Cardiac muscle cell (in vitro differentiated cells and primary cell): ENCODE measurements around the gene LGR5. TPM values are rescaled to one million over a fixed set of nuclear protein-coding genes. Genes with fewer than 3 reads are reported as not detected.
A peak's percentile ranks its signal among the peaks of the same experiment; 100 is the strongest.

ENCODE experiments used
- DNase-seq, 2 donors: peaks; one replicate each; pipeline versions ENCODE4 v3.0.0 to v3.0.0-alpha.2; 2010 to 2017; ENCODE audit warnings: low read depth in 1 of 2, low spot score in 1 of 2
- H3K27ac ChIP-seq: fragments of 200-600 bp; sonication (generic); 2 replicates; pipeline ENCODE4 v1.5.1; 2016
- H3K27me3 ChIP-seq: fragments of 200-600 bp; sonication (generic); 2 replicates; pipeline ENCODE4 v1.6.0; 2016; ENCODE audit warnings: control low read depth
- H3K36me3 ChIP-seq: fragments of 200-600 bp; sonication (generic); 2 replicates; pipeline ENCODE4 v1.5.1; 2016; ENCODE audit warnings: control low read depth
- H3K4me1 ChIP-seq: fragments of 200-600 bp; sonication (generic); 2 replicates; pipeline ENCODE4 v1.8.1; 2017; ENCODE audit warnings: low read depth, mild to moderate bottlenecking, mixed run types
- H3K4me3 ChIP-seq: fragments of 200-600 bp; sonication (generic); 2 replicates; pipeline ENCODE4 v1.5.1; 2016; ENCODE audit warnings: mild to moderate bottlenecking
- H3K9me3 ChIP-seq: fragments of 200-600 bp; sonication (generic); 2 replicates; pipeline ENCODE4 v1.5.1; 2017; ENCODE audit warnings: low read depth, mild to moderate bottlenecking, control low read depth
- polyA plus RNA-seq: library from polyadenylated mRNA; unstranded; fragments of >200 nt; fragmentation: Nextera tagmentation; extraction: Ambion mirVana; gene quantifications from 2 replicates; pipeline ENCODE4 v1.2.1, GENCODE V29; 2016
- total RNA-seq: library from RNA; depleted of rRNA; stranded (reverse); fragments of >200 nt; gene quantifications from 2 replicates; pipeline ENCODE4 v1.2.3, GENCODE V29; 2016
- TF ChIP-seq, protein P1 (sequence below): IDR thresholded peaks from 2 replicates; pipeline ENCODE4 v1.5.1; 2012; ENCODE audit warnings: low read depth, mild to moderate bottlenecking, low read length

LGR5 gene
- total and polyA plus RNA-seq, 2 experiments from 2014 or later = 0.12 to 0.34 TPM

GRCh38 chr12:71621938-71622337 lies 182.3 kb downstream of the LGR5 start:
- Histone ChIP-seq H3K4me1 (no peaks in the 10 kb centered on the region), H3K4me3 (no peak overlapping the region), H3K36me3 (peaks cover 89% of the 10 kb centered on the region), H3K27me3 (no peaks in the 10 kb centered on the region), H3K9me3 (no peaks in the 10 kb centered on the region), H3K27ac (no peak overlapping the region)
- TF ChIP-seq, protein P1, sequence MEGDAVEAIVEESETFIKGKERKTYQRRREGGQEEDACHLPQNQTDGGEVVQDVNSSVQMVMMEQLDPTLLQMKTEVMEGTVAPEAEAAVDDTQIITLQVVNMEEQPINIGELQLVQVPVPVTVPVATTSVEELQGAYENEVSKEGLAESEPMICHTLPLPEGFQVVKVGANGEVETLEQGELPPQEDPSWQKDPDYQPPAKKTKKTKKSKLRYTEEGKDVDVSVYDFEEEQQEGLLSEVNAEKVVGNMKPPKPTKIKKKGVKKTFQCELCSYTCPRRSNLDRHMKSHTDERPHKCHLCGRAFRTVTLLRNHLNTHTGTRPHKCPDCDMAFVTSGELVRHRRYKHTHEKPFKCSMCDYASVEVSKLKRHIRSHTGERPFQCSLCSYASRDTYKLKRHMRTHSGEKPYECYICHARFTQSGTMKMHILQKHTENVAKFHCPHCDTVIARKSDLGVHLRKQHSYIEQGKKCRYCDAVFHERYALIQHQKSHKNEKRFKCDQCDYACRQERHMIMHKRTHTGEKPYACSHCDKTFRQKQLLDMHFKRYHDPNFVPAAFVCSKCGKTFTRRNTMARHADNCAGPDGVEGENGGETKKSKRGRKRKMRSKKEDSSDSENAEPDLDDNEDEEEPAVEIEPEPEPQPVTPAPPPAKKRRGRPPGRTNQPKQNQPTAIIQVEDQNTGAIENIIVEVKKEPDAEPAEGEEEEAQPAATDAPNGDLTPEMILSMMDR = no peak
- DNase-seq = no peak

GRCh38 chr12:71625476-71625875 lies 185.9 kb downstream of the LGR5 start:
- H3K27ac ChIP-seq = no peak overlapping the region
- TF ChIP-seq, protein P1 = no peak
- H3K36me3 ChIP-seq = peaks cover 89% of the 10 kb centered on the region
- no peaks in the 10 kb centered on the region for H3K9me3 ChIP-seq
- H3K27me3 ChIP-seq = no peaks in the 10 kb centered on the region
- H3K4me3 ChIP-seq = no peak overlapping the region
- H3K4me1 ChIP-seq = no peaks in the 10 kb centered on the region
- DNase-seq = no peak

DNA sequence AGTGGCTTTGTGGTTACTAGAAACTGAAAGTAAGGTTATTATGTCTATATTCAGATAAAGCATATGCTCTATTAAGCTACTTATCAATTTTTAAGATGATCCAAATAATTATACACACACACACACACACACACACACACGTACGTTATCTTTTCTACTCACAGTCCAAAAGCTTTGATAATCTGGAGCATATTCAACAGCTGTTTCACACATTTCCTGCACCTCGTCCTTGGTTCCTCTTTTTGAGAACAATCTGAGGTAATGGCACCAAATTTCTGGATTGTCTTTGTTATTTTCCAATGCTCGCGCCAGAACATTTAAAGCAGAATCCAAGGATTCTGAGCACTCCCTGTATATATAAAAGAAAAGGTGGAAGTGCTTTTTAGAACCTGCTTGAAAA lies 186.5 kb downstream of the LGR5 start:
- Histone ChIP-seq H3K27ac (peak overlapping the region; percentile 34), H3K36me3 (peaks cover 89% of the 10 kb centered on the region), H3K27me3 (no peaks in the 10 kb centered on the region), H3K9me3 (no peaks in the 10 kb centered on the region), H3K4me1 (no peaks in the 10 kb centered on the region), H3K4me3 (no peak overlapping the region)
- peak in 1 of 2 donors; percentile 31 for DNase-seq
- TF ChIP-seq, protein P1 = no peak

DNA sequence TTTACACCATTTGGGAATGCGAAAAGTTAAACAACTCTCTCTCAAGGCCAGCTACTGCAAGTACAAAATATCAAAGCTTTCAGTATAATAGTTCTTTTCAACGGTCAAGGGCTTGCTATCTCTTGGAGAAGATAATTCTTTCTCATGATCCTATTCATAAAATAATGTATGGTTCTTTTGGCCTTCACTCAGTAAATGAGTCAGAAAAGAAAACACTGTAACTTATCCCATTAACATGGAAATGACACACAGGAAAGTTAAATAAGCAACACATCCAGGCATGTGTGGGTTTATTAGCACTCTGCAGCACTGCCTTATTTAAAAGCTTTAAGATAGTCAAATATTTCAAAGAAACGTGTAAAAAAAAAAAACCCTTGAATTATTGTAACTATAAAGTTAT lies 187.2 kb downstream of the LGR5 start:
- no peaks in the 10 kb centered on the region for H3K27me3 ChIP-seq
- no peak overlapping the region for H3K4me3 ChIP-seq
- peak in 1 of 2 donors; percentile 59 for DNase-seq
- peak overlapping the region; percentile 34 for H3K27ac ChIP-seq
- no peaks in the 10 kb centered on the region for H3K9me3 ChIP-seq
- no peaks in the 10 kb centered on the region for H3K4me1 ChIP-seq
- TF ChIP-seq, protein P1 = no peak
- H3K36me3 ChIP-seq = peaks cover 88% of the 10 kb centered on the region

DNA sequence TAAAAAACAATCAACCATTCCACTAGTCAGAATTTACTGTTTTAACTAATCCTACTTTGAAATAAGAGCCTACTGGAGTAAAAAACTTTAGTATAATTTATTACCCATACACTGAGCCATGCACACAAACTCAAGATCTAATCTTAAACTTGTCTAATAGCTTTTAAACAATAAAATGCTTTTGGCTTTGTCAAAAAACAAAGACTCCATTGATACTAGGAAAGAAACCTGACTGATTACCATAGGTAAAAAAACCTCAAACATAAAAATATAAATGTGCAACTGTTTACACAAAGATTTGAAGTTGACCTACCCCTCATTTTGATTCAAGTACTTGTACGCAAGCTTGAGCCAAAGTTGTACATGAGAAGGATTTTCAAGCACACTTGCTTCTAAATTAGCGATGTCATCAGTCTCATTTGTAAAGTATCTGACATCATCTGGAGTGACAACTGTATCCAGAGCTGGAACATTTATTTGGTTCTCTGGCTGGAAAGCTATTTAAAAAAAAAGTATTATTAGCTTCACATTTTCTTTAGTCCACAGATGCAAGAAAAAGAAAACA lies 187.9 kb downstream of the LGR5 start:
- Histone ChIP-seq H3K27ac (no peak overlapping the region), H3K4me1 (no peaks in the 10 kb centered on the region), H3K9me3 (no peaks in the 10 kb centered on the region), H3K36me3 (peaks cover 94% of the 10 kb centered on the region), H3K27me3 (no peaks in the 10 kb centered on the region), H3K4me3 (no peak overlapping the region)
- no peak for DNase-seq
- TF ChIP-seq, protein P1 = no peak

Other genes starting within 250 kb of the LGR5 start
- gene ZFC3H1, start 224.1 kb downstream of the LGR5 start, total RNA-seq = 10.0 and 25.8 TPM in 2 replicates
- 24.9 and 40.2 TPM in 2 replicates for gene ZFC3H1, start 224.1 kb downstream of the LGR5 start, polyA plus RNA-seq
- 6.2 and 6.3 TPM in 2 replicates for gene THAP2, start 224.5 kb downstream of the LGR5 start, total RNA-seq
- gene THAP2, start 224.5 kb downstream of the LGR5 start, polyA plus RNA-seq = 11.1 and 11.7 TPM in 2 replicates
- gene TMEM19, start 246.3 kb downstream of the LGR5 start, total RNA-seq = 12.7 and 12.9 TPM in 2 replicates
- gene TMEM19, start 246.3 kb downstream of the LGR5 start, polyA plus RNA-seq = 12.1 and 19.8 TPM in 2 replicates